Cardiac fibroblast (primary cell): Measurements from ENCODE around the gene TAAR5.
"Not testable (repeated sequence)": the region's sequence is repeated elsewhere in the genome, so short reads cannot be mapped to it uniquely, and the experiment has no call there.

Experiments used
- DNase-seq, 2 donors: peaks; one replicate each; pipeline versions ENCODE4 v3.0.0 to v3.0.0-alpha.2; 2010; ENCODE audit warnings: low read depth in 2 of 2
- H3K4me3 ChIP-seq, 2 donors: replicated peaks in 1 of 2; 1 replicate in 1 of 2; 2 replicates in 1 of 2; pipeline ENCODE4 v1.5.1; 2011; ENCODE audit warnings: low read depth in 2 of 2, low read length in 2 of 2, mild to moderate bottlenecking in 2 of 2, moderate library complexity in 1 of 2
- CTCF ChIP-seq: IDR thresholded peaks from one replicate; pipeline ENCODE4 v1.5.1; 2011; ENCODE audit warnings: low read depth, mild to moderate bottlenecking, low read length, inconsistent platforms

Gene TAAR5, protein sequence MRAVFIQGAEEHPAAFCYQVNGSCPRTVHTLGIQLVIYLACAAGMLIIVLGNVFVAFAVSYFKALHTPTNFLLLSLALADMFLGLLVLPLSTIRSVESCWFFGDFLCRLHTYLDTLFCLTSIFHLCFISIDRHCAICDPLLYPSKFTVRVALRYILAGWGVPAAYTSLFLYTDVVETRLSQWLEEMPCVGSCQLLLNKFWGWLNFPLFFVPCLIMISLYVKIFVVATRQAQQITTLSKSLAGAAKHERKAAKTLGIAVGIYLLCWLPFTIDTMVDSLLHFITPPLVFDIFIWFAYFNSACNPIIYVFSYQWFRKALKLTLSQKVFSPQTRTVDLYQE

GRCh38 chr6:132589454-132589853 lies at the start of gene TAAR5:
Gene TAAR5, minus strand, starts transcription at chr6:132589741. Its CDS starts 55 bp downstream, at chr6:132589686.
- no peak for DNase-seq
- H3K4me3 ChIP-seq, result no peak within 1 kb of the TSS
- no peak for TF ChIP-seq CTCF

DNA sequence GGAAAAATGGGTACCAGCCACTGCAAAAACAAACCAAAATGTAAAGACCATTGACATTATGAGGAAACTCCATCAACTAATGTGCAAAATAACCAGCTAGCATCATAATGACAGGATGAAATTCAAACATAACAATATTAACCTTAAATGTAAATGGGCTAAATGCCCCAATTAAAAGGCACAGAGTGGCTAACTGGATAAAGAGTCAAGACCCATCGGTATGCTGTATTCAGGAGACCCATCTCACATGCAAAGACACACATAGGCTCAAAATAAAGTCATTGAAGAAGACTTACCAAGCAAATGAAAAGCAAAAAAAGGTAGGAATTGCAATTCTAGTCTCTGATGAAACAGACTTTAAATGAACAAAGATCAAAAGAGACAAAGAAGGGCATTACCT lies 47.6 kb upstream of the TAAR5 start:
- not testable (repeated sequence) for DNase-seq, H3K4me3 ChIP-seq

DNA sequence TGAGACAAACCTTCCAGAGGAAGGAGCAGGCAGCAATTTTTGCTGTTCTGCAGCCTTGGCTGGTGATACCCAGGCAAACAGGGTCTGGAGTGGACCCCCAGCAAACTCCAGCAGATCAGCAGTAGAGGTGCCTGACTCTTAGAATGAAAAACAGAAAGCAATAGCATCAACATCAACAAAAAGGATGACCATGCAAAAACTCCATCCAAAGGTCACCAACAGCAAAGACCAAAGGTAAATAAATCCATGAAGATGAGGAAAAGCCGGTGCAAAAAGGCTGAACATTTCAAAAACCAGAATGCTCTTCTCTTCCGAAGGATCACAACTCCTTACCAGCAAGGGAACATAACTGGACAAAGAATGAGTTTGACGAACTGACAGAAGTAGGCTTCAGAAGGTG lies 46.4 kb upstream of the TAAR5 start:
- not testable (repeated sequence) for H3K4me3 ChIP-seq, DNase-seq

DNA sequence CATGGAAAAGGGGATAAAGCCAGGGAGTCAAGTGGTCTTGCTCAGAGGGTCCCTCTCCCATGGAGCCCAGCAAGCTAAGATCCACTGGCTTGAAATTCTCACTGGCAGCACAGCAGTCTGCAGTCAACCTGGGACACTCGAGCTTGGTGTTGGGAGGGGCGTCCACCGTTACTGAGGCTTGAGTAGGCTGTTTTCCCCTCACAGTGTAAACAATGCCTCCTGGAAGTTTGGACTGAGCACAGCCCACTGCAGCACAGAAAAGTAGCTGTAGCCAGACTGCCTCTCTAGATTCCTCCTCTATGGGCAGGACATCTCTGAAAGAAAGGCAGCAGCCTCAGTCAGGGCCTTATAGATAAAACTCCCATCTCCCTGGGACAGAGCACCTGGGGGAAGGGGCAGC lies 45.7 kb upstream of the TAAR5 start:
- not testable (repeated sequence) for DNase-seq, H3K4me3 ChIP-seq

- no peak for DNase-seq
- no peak for TF ChIP-seq CTCF
Measured at GRCh38 chr6:132634796-132635195, 45.3 kb upstream of the TAAR5 start.

DNA sequence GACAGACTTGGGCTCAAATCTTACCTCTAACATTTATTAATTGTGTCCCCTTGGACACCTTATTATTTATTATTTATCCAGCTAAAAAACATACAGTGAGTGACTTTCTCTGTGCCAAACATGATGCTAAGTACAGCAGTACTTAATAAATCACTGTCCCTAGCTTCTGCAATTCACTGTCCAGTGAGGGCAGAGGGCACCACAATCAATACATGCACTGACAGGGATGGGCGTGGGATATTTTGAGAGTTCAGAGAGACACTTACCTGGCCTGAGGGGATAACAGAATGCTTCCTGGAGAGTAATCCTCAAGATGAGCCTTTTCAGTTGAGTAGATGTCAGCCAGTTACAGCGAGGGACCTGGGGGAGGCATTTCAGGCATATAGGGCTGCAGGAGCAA lies 43.8 kb upstream of the TAAR5 start:
- DNase-seq, result no peak
- no peak overlapping the region for H3K4me3 ChIP-seq
- no peak for TF ChIP-seq CTCF

More at GRCh38 chr6:132634796-132635195, 45.3 kb upstream of the TAAR5 start:
- no peak overlapping the region for H3K4me3 ChIP-seq

DNA sequence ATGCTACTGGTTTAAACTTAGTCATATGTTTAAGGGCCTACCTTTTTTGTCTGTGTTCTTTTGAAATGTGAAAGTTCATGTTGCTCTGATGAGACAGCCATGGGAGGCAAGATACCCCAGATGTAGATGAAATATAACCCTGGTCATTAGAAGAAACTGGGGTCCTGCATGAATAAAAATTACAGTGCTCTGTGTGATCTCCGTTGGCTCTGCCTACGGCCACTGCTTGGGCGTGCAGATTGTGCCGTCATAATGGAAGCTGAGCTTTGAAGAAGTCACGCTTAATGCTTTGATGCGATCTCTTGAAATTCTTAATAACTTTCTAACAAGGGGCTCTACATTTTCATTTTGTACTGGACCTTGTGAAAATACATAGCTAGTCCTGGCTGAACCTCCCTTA lies 34.6 kb upstream of the TAAR5 start, which contains the start of gene TAAR2:
TSS of gene TAAR2 (minus strand) at position 101 of the 400 bp plus-strand sequence. CDS start at position 101, 0 bp downstream.
- TF ChIP-seq CTCF, result no peak
- no peak within 1 kb of the TSS for H3K4me3 ChIP-seq
- DNase-seq, result no peak

- DNase-seq, result no peak
- H3K4me3 ChIP-seq, result no peak overlapping the region
- TF ChIP-seq CTCF, result no peak
Measured at GRCh38 chr6:132623106-132623845, 33.7 kb upstream of the TAAR5 start.
